Measurements from ENCODE around the gene MAP3K6. TPM values are rescaled to one million over a fixed set of nuclear protein-coding genes. Genes with fewer than 3 reads are reported as not detected.
A peak's percentile ranks its signal among the peaks of the same experiment; 100 is the strongest.

MAP3K6 gene
- total and polyA plus RNA-seq, 2 of the 13 experiments (the other 11 are each of a cell fraction or from before 2014, with no cell fraction given) = 2.7 to 3.2 TPM

GRCh38 chr1:27341525-27342252 lies 25.1 kb downstream of the MAP3K6 start, which contains the start of gene SYTL1 (continued):
- no peak for TF ChIP-seq ZNF10 (CRISPR knock-in tag; IDR thresholded peaks at IDR 0.05; ENCODE audit: borderline replicate concordance, low read depth)
- no peak for TF ChIP-seq ZBTB40 (IDR thresholded peaks at IDR 0.05)
- TF ChIP-seq ZBTB40 (CRISPR knock-in tag; IDR thresholded peaks at IDR 0.05) = no peak
- TF ChIP-seq RELA (CRISPR knock-in tag; IDR thresholded peaks at IDR 0.05) = no peak
- no peak for TF ChIP-seq HCFC1 (IDR thresholded peaks at IDR 0.05; ENCODE audit: low read depth, low read length)
- TF ChIP-seq HOXA7 (CRISPR knock-in tag; IDR thresholded peaks at IDR 0.05) = no peak
- no peak for TF ChIP-seq ZSCAN31 (CRISPR knock-in tag; IDR thresholded peaks at IDR 0.05; ENCODE audit: low read depth)
- no peak for TF ChIP-seq GMEB2 (CRISPR knock-in tag; IDR thresholded peaks at IDR 0.05; ENCODE audit: low read depth)
- 0 out of 2 replicates have a peak, but pooled peaks have one; percentile 29 for TF ChIP-seq FOXA3 (CRISPR knock-in tag; IDR thresholded peaks at IDR 0.05)
- no peak for TF ChIP-seq HHEX (CRISPR knock-in tag; IDR thresholded peaks at IDR 0.05)
- 0 out of 2 replicates have a peak, but pooled peaks have one; percentile 8 for TF ChIP-seq RARA (CRISPR knock-in tag; IDR thresholded peaks at IDR 0.05)
- no peak for TF ChIP-seq ZNF543 (CRISPR knock-in tag; IDR thresholded peaks at IDR 0.05)
- TF ChIP-seq HMG20A (CRISPR knock-in tag; IDR thresholded peaks at IDR 0.05; ENCODE audit: borderline replicate concordance) = no peak
- TF ChIP-seq ONECUT2 (CRISPR knock-in tag; IDR thresholded peaks at IDR 0.05) = no peak
- no peak for TF ChIP-seq CREBL2 (CRISPR knock-in tag; IDR thresholded peaks at IDR 0.05; ENCODE audit: borderline replicate concordance)
- TF ChIP-seq ZNF678 (CRISPR knock-in tag; IDR thresholded peaks at IDR 0.05) = no peak
- TF ChIP-seq ISL2 (CRISPR knock-in tag; IDR thresholded peaks at IDR 0.05) = peak; percentile 54; the same call in 1 of the 2 replicates
- peak; percentile 58; the same call in 1 of the 2 replicates for TF ChIP-seq TRAFD1 (CRISPR knock-in tag; IDR thresholded peaks at IDR 0.05; ENCODE audit: borderline replicate concordance)
